HG02852 (cell line): ENCODE data around the gene KCTD16.

Experiments
- ATAC-seq: cut with Tn5 transposase; IDR thresholded peaks from one replicate; pipeline ENCODE4 v1.9.1; 2021; ENCODE audit warnings: mild to moderate bottlenecking, moderate library complexity; ENCODE audit not compliant: unreplicated experiment

Gene KCTD16

GRCh38 chr5:144162686-144163085, 8.0 kb upstream of the KCTD16 start:
- no peak for ATAC-seq

GRCh38 chr5:144166696-144167095, 4.0 kb upstream of the KCTD16 start:
- ATAC-seq, result no peak

- no peak for ATAC-seq
These were observed 2.7 kb upstream of the KCTD16 start for GRCh38 chr5:144167998-144168397.

- ATAC-seq, result peak; percentile 2
These were observed 783 bp upstream of the KCTD16 start for GRCh38 chr5:144169904-144170275.

- no peak for ATAC-seq
These were observed 3.1 kb downstream of the KCTD16 start for GRCh38 chr5:144173766-144174165.

GRCh38 chr5:144177548-144177947, 6.9 kb downstream of the KCTD16 start:
- no peak for ATAC-seq

- ATAC-seq, result no peak
These were observed 8.6 kb downstream of the KCTD16 start for GRCh38 chr5:144179226-144179625.

- ATAC-seq, result no peak
These were observed 12.7 kb downstream of the KCTD16 start for GRCh38 chr5:144183254-144183889.

- ATAC-seq, result peak; percentile 66
These were observed 17.1 kb downstream of the KCTD16 start for GRCh38 chr5:144187699-144188294.

GRCh38 chr5:144189800-144190429, 19.2 kb downstream of the KCTD16 start:
- peak; percentile 51 for ATAC-seq

- ATAC-seq, result no peak
These were observed 20.9 kb downstream of the KCTD16 start for GRCh38 chr5:144191531-144191930.

- peak; percentile 82 for ATAC-seq
These were observed 21.3 kb downstream of the KCTD16 start for GRCh38 chr5:144191998-144192397.

GRCh38 chr5:144192661-144193060, 22.0 kb downstream of the KCTD16 start:
- no peak for ATAC-seq

- no peak for ATAC-seq
These were observed 23.5 kb downstream of the KCTD16 start for GRCh38 chr5:144194144-144194543.

- no peak for ATAC-seq
These were observed 24.8 kb downstream of the KCTD16 start for GRCh38 chr5:144195448-144195847.

- ATAC-seq, result no peak
These were observed 25.9 kb downstream of the KCTD16 start for GRCh38 chr5:144196612-144197011.

- no peak for ATAC-seq
These were observed 27.7 kb downstream of the KCTD16 start for GRCh38 chr5:144198386-144198785.

- no peak for ATAC-seq
These were observed 30.9 kb downstream of the KCTD16 start for GRCh38 chr5:144201588-144201987.

GRCh38 chr5:144202072-144202471, 31.4 kb downstream of the KCTD16 start:
- no peak for ATAC-seq

GRCh38 chr5:144202726-144203125, 32.1 kb downstream of the KCTD16 start:
- ATAC-seq, result no peak

GRCh38 chr5:144203750-144204596, 33.3 kb downstream of the KCTD16 start:
- peak; percentile 80 for ATAC-seq
